Testis (tissue), 2 donors: ENCODE results near the gene ICA1.

Source experiments
- CTCF ChIP-seq, 3 experiments: fragments of 450-650 bp in 2 of 3; fragments of 200-600 bp in 1 of 3; sonication (generic) in 1 of 3; IDR thresholded peaks; one replicate each; pipeline ENCODE4 v1.5.1; 2016 to 2019; ENCODE audit warnings: antibody characterized with exemption in 3 of 3, mild to moderate bottlenecking in 2 of 3, moderate library complexity in 1 of 3
- POLR2A ChIP-seq: fragments of 450-650 bp; IDR thresholded peaks from one replicate; pipeline ENCODE4 v1.6.1; 2017; ENCODE audit warnings: antibody characterized with exemption, mild to moderate bottlenecking, moderate library complexity

GRCh38 chr7:8175929-8176369 is 86.0 kb downstream of the ICA1 start:
- TF ChIP-seq CTCF (IDR thresholded peaks at IDR 0.05) (no peak), POLR2A (no peak)
